ENCODE data around the gene ING4.

DNA sequence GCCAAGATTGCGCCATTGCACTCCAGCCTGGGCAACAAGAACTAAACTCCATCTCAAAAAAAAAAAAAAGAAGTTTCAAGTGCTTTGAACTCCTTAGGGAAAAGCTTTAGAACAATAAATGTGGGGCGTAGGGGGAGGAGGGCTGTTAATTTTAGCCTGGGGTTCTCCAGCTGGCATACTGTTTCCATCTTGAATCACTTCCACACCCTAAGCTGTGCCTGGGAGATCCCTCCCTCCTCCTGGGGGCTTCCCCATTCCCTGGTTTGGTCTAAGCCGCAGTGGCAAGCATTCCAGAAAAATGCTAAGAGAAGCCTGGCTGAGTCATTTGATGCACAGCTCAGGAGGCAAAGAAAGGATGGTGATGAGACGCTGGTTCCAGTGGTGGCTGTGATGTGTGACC is 28.6 kb upstream of the ING4 start:
- no peak for TF ChIP-seq POLR2A (IDR thresholded peaks at IDR 0.05)
- no peak for TF ChIP-seq CTCF (IDR thresholded peaks at IDR 0.05)
- no peak for TF ChIP-seq EP300 (IDR thresholded peaks at IDR 0.05)
